K562 (cell line): ENCODE data around the gene VWA2. TPM values are rescaled to one million over a fixed set of nuclear protein-coding genes. Genes with fewer than 3 reads are reported as not detected.

Experiments
- ATAC-seq: fragments of 200-7000 bp; cut with Tn5 transposase; 3 replicates; pipeline ENCODE4 v1.9.1; 2020; ENCODE audit warnings: moderate library complexity
- BruUV-seq: library from RNA; stranded (reverse); fragments of 400-500 nt; replicated peaks from 2 replicates; lab custom pipeline; 2021; lab: Mats Ljungman, UMichigan
- CTCF ChIA-PET: fragments of 300-600 bp; formaldehyde crosslinking; extraction: SDS; loops from one replicate; lab custom pipeline; 2021; ENCODE audit warnings: low intra/inter-chr PET ratio; lab: Yijun Ruan, JAX
- POLR2A ChIA-PET: fragments of 300-600, 350-650 bp; sonication (Branson Sonifier 250); formaldehyde crosslinking; extraction: SDS; loops from one replicate; lab custom pipeline; 2021; ENCODE audit warnings: antibody characterized with exemption, inconsistent platforms; lab: Yijun Ruan, JAX
- DNase-seq, 4 experiments: peaks; one replicate each; pipeline versions ENCODE4 v3.0.0 to v3.0.0-alpha.2; 2011 to 2018; ENCODE audit warnings: low spot score in 3 of 4, mixed read lengths in 3 of 4; ENCODE audit errors: extremely low read depth in 1 of 4
- FAIRE-seq: peaks from 2 replicates; lab custom pipeline; 2011; peaks lifted over from hg19 to GRCh38; lab: Jason Lieb, UNC
- H2AFZ ChIP-seq: 2 replicates; pipeline ENCODE4 v1.6.0; 2011; ENCODE audit warnings: low read depth, low read length, control low read depth, inconsistent platforms
- H3K27ac ChIP-seq: fragments of 200-600 bp; 3 replicates; pipeline ENCODE4 v1.8.0; 2011; ENCODE audit warnings: low read depth, mild to moderate bottlenecking, control low read depth, inconsistent platforms, low read length, moderate library complexity, mixed read lengths; ENCODE audit errors: extremely low read depth
- H3K27me3 ChIP-seq, 2 experiments: fragments of 300-600 bp in 1 of 2; 2 replicates in 1 of 2; 3 replicates in 1 of 2; pipeline versions ENCODE4 v1.6.0 to v1.8.0; 2011; ENCODE audit warnings: inconsistent platforms in 2 of 2, low read length in 2 of 2, mild to moderate bottlenecking in 1 of 2, mixed read lengths in 1 of 2, moderate library complexity in 1 of 2; ENCODE audit not compliant: control insufficient read depth in 2 of 2, insufficient read depth in 2 of 2
- H3K36me3 ChIP-seq: fragments of 300-600 bp; 3 replicates; pipeline ENCODE4 v1.8.0; 2011; ENCODE audit warnings: mild to moderate bottlenecking, low read length, inconsistent platforms; ENCODE audit not compliant: control insufficient read depth, insufficient read depth
- H3K4me1 ChIP-seq, 2 experiments: fragments of 200-600 bp in 1 of 2; replicated peaks in 1 of 2; 2 replicates in 1 of 2; 3 replicates in 1 of 2; pipeline versions ENCODE4 v1.5.1 to v1.8.0; 2011; ENCODE audit warnings: inconsistent platforms in 2 of 2, low read length in 2 of 2, mild to moderate bottlenecking in 1 of 2, mixed read lengths in 1 of 2, moderate library complexity in 1 of 2; ENCODE audit not compliant: control insufficient read depth in 2 of 2, insufficient read depth in 2 of 2
- H3K4me2 ChIP-seq: 2 replicates; pipeline ENCODE4 v1.6.1; 2011; ENCODE audit warnings: low read length, control low read depth, inconsistent platforms, mixed read lengths; ENCODE audit not compliant: insufficient read depth
- H3K4me3 ChIP-seq: fragments of 200-600 bp; sonication (generic), shearing (Covaris generic); 2 replicates; pipeline ENCODE4 v1.5.1; 2016; ENCODE audit warnings: control low read depth, inconsistent platforms
- H3K79me2 ChIP-seq: fragments of 200-600 bp; 3 replicates; pipeline ENCODE4 v1.8.0; 2011; ENCODE audit warnings: low read length, inconsistent platforms; ENCODE audit not compliant: control insufficient read depth, insufficient read depth
- H3K9ac ChIP-seq, 2 experiments: 2 replicates each; pipeline versions ENCODE4 v1.6.0 to v1.6.1; 2011; ENCODE audit warnings: low read depth in 2 of 2, low read length in 2 of 2, control low read depth in 1 of 2, inconsistent platforms in 1 of 2, mild to moderate bottlenecking in 1 of 2, mixed read lengths in 1 of 2; ENCODE audit not compliant: insufficient read depth in 1 of 2
- H3K9me1 ChIP-seq: one replicate; pipeline ENCODE4 v1.6.0; 2011; ENCODE audit warnings: inconsistent platforms, mild to moderate bottlenecking, low read length, moderate library complexity; ENCODE audit not compliant: control insufficient read depth, insufficient read depth
- H3K9me3 ChIP-seq: replicated peaks from 2 replicates; pipeline ENCODE4 v1.5.1; 2011; ENCODE audit warnings: low read depth, low read length, inconsistent platforms; ENCODE audit not compliant: control insufficient read depth, insufficient read depth
- H4K20me1 ChIP-seq: replicated peaks from 2 replicates; pipeline ENCODE4 v1.6.1; 2011; ENCODE audit warnings: low read length, inconsistent platforms, mixed read lengths; ENCODE audit not compliant: control insufficient read depth, insufficient read depth
- CHCHD3 ChIP-seq: fragments of 250-450 bp; sonication (Bioruptor Pico); IDR thresholded peaks from 2 replicates; pipeline ENCODE4 v2.1.2; 2022; ENCODE audit warnings: mild to moderate bottlenecking
- CREB3 ChIP-seq: fragments of 450-650 bp; conservative IDR thresholded peaks from 2 replicates; pipeline ENCODE4 v1.6.1; 2016; ENCODE audit warnings: missing genetic modification characterization, low read depth, mild to moderate bottlenecking, missing compliant biosample characterization, moderate library complexity
- FOXO4 ChIP-seq: fragments of 450-650 bp; formaldehyde crosslinking; IDR thresholded peaks from 2 replicates; pipeline ENCODE4 v1.4.0; 2020; ENCODE audit warnings: mild to moderate bottlenecking, moderate library complexity
- GATAD2B ChIP-seq: fragments of 450-650 bp; IDR thresholded peaks from 2 replicates; pipeline ENCODE4 v1.6.1; 2017; ENCODE audit warnings: mild to moderate bottlenecking, borderline replicate concordance
- HDAC8 ChIP-seq: fragments of 450-650 bp; IDR thresholded peaks from 2 replicates; pipeline ENCODE4 v1.6.1; 2016; ENCODE audit warnings: mild to moderate bottlenecking, missing genetic modification characterization, moderate library complexity, missing compliant biosample characterization
- HLTF ChIP-seq: fragments of 450-650 bp; IDR thresholded peaks from 2 replicates; pipeline ENCODE4 v1.6.1; 2016
- MAZ ChIP-seq, 2 experiments: fragments of 450-650 bp in 1 of 2; sonication (generic) in 1 of 2; formaldehyde crosslinking; IDR thresholded peaks in 1 of 2; conservative IDR thresholded peaks in 1 of 2; 2 replicates each; pipeline versions ENCODE4 v1.4.0 to v1.5.0; 2020; ENCODE audit warnings: mild to moderate bottlenecking in 1 of 2, missing genetic modification reagents in 1 of 2
- PTTG1 ChIP-seq: fragments of 450-650 bp; IDR thresholded peaks from 2 replicates; pipeline ENCODE4 v1.6.1; 2016; ENCODE audit warnings: low read depth, mild to moderate bottlenecking, missing genetic modification characterization, missing compliant biosample characterization
- RBM34 ChIP-seq: fragments of 200-400 bp; formaldehyde crosslinking; IDR thresholded peaks from 2 replicates; pipeline ENCODE4 v1.6.1; 2018; ENCODE audit warnings: low read length, borderline replicate concordance; ENCODE audit not compliant: insufficient read depth
- RBM39 ChIP-seq: fragments of 200-400 bp; formaldehyde crosslinking; optimal IDR thresholded peaks from 2 replicates; pipeline ENCODE3; 2018; ENCODE audit warnings: low read depth, low read length
- SMARCB1 ChIP-seq: IDR thresholded peaks from 2 replicates; pipeline ENCODE4 v1.6.1; 2011; ENCODE audit warnings: improper control_type of control experiment, low read depth; ENCODE audit not compliant: insufficient read length
- TBL1XR1 ChIP-seq, 2 experiments: IDR thresholded peaks; 2 replicates each; pipeline ENCODE4 v1.6.1; 2012; ENCODE audit warnings: improper control_type of control experiment in 2 of 2, low read length in 2 of 2, mild to moderate bottlenecking in 1 of 2
- TCF7 ChIP-seq: sonication (generic); IDR thresholded peaks from 2 replicates; pipeline ENCODE4 v1.6.1; 2016; ENCODE audit warnings: antibody characterized with exemption, borderline replicate concordance
- TFAM ChIP-seq: fragments of 250-450 bp; sonication (Bioruptor Pico); conservative IDR thresholded peaks from 2 replicates; pipeline ENCODE4 v1.5.0; 2021; ENCODE audit warnings: mild to moderate bottlenecking, moderate library complexity
- TRIM25 ChIP-seq: fragments of 450-650 bp; IDR thresholded peaks from 2 replicates; pipeline ENCODE4 v1.7.0; 2016; ENCODE audit warnings: borderline replicate concordance
- ZNF124 ChIP-seq: sonication (generic); formaldehyde crosslinking; IDR thresholded peaks from 2 replicates; pipeline ENCODE4 v1.8.1; 2022; ENCODE audit warnings: missing genetic modification reagents
- ZNF146 ChIP-seq: IDR thresholded peaks from one replicate; pipeline ENCODE4 v1.6.1; 2018; ENCODE audit warnings: missing compliant biosample characterization; ENCODE audit not compliant: unreplicated experiment
- ZNF384 ChIP-seq: IDR thresholded peaks from 2 replicates; pipeline ENCODE4 v1.6.1; 2012; ENCODE audit warnings: low read depth, low read length, improper control_type of control experiment
- ZNF830 ChIP-seq: fragments of 250-450 bp; sonication (Bioruptor Pico); IDR thresholded peaks from 2 replicates; pipeline ENCODE4 v1.5.0; 2021; ENCODE audit warnings: mild to moderate bottlenecking
- WGBS: fragments of 100-300 bp; shearing (Covaris generic); methylation state at CpG from one replicate; pipeline ENCODE4 v1.1.6; 2016; ENCODE audit warnings: low coverage, mixed read lengths; ENCODE audit not compliant: insufficient coverage; ENCODE audit errors: missing lambda C conversion rate; 5-methylcytosine and 5-hydroxymethylcytosine counted together
- in situ Hi-C: fragments of 300-500 bp; cut with MboI; formaldehyde crosslinking; loops from 4 replicates; pipeline ENCODE4 v1.15.0; 2018; ENCODE audit warnings: inconsistent platforms, mixed read lengths
- intact Hi-C: fragments of 100-400 bp; cut with micrococcal nuclease; formaldehyde crosslinking; loops from 2 replicates; pipeline ENCODE4 v1.14.2; 2022
- polyA plus RNA-seq, 8 experiments: library from polyadenylated mRNA; depleted of rRNA in 4 of 8; stranded (reverse) in 5 of 8; unstranded in 3 of 8; fragments of >200 nt; fragmentation: Nextera tagmentation in 2 of 8; fragmentation: Illumina TruSeq in 1 of 8; extraction: Ambion mirVana in 2 of 8; extraction: Trizol in 1 of 8; gene quantifications; 2 replicates each; pipeline versions ENCODE4 v1.2.1 to v1.2.3, GENCODE V29; 2011 to 2014; ENCODE audit warnings: inconsistent platforms in 1 of 8, missing spikeins in 1 of 8
- total RNA-seq, 7 experiments: library from RNA; depleted of rRNA in 6 of 7; stranded (reverse); fragments of >200 nt in 6 of 7; fragmentation: Illumina TruSeq in 2 of 7; extraction: Trizol in 2 of 7; gene quantifications; 2 replicates each; pipeline versions ENCODE4 v1.2.1 to v1.2.3, GENCODE V29; 2011 to 2021; ENCODE audit warnings: low replicate concordance in 1 of 7

Gene VWA2
- total and polyA plus RNA-seq, 9 of the 15 experiments (the other 6 are each of a cell fraction or from before 2014, with no cell fraction given): not detected

- no peak for TF ChIP-seq TFAM (CRISPR knock-in tag)
- TF ChIP-seq ZNF124 (CRISPR knock-in tag): no peak
- no peak for TF ChIP-seq HLTF
- TF ChIP-seq RBM39: no peak
- no peak for TF ChIP-seq ZNF146 (CRISPR knock-in tag)
- TF ChIP-seq TBL1XR1 (IDR thresholded peaks at IDR 0.05; ENCODE audit: low read length in 2 of 2): no peak
- TF ChIP-seq TRIM25: no peak
- no peak for TF ChIP-seq PTTG1
- no peak for TF ChIP-seq RBM34
Measured at GRCh38 chr10:114274616-114275453, 35.8 kb downstream of the VWA2 start (continued).

GRCh38 chr10:114276066-114276465 is 37.0 kb downstream of the VWA2 start:
- CTCF ChIA-PET: no interaction called here
- POLR2A ChIA-PET: no interaction called here
- TF ChIP-seq CREB3 (tag) (no peak), HDAC8 (tag) (no peak), GATAD2B (no peak), MAZ (CRISPR knock-in tag; conservative IDR thresholded peaks at IDR 0.05 in 1 of 2, IDR thresholded peaks at IDR 0.05 in 1 of 2) (no peak), FOXO4 (CRISPR knock-in tag) (no peak), TCF7 (no peak), ZNF384 (no peak), SMARCB1 (no peak), ZNF830 (CRISPR knock-in tag) (no peak), CHCHD3 (CRISPR knock-in tag) (no peak)

More at GRCh38 chr10:114276066-114276465, 37.0 kb downstream of the VWA2 start:
- no peaks in the 10 kb centered on the region for H3K36me3 ChIP-seq
- in situ Hi-C loops (no loop called here), intact Hi-C loops (no loop called here)
- H3K27me3 ChIP-seq: peaks cover 0 to 11% of the 10 kb centered on the region in 2 experiments; a peak in 1 of 5 replicates
- H3K4me1 ChIP-seq: no peaks in the 10 kb centered on the region
- no peak overlapping the region for H3K4me2 ChIP-seq
- no peaks in the 10 kb centered on the region for H3K9me1 ChIP-seq
- no peak overlapping the region for H2AFZ ChIP-seq
- H3K9ac ChIP-seq: no peak overlapping the region
- BruUV-seq: no TSS peak
- no peaks in the 10 kb centered on the region for H3K9me3 ChIP-seq
- no peaks in the 10 kb centered on the region for H4K20me1 ChIP-seq
- H3K4me3 ChIP-seq: no peak overlapping the region
- 0% methylated on average over 2 of the region's 6 CpGs for WGBS
- H3K79me2 ChIP-seq: no peaks in the 10 kb centered on the region
- no peak for FAIRE-seq
- no peak overlapping the region for H3K27ac ChIP-seq
- no peak for ATAC-seq
- no peak for DNase-seq
